GM19463 (cell line): ENCODE data around the gene DENND4A.
"Not testable (repeated sequence)": the region's sequence is repeated elsewhere in the genome, so short reads cannot be mapped to it uniquely, and the experiment has no call there.

Experiments
- ATAC-seq: cut with Tn5 transposase; IDR thresholded peaks from one replicate; pipeline ENCODE4 v1.9.1; 2021; ENCODE audit warnings: mild to moderate bottlenecking, moderate library complexity; ENCODE audit not compliant: unreplicated experiment

Gene DENND4A

DNA sequence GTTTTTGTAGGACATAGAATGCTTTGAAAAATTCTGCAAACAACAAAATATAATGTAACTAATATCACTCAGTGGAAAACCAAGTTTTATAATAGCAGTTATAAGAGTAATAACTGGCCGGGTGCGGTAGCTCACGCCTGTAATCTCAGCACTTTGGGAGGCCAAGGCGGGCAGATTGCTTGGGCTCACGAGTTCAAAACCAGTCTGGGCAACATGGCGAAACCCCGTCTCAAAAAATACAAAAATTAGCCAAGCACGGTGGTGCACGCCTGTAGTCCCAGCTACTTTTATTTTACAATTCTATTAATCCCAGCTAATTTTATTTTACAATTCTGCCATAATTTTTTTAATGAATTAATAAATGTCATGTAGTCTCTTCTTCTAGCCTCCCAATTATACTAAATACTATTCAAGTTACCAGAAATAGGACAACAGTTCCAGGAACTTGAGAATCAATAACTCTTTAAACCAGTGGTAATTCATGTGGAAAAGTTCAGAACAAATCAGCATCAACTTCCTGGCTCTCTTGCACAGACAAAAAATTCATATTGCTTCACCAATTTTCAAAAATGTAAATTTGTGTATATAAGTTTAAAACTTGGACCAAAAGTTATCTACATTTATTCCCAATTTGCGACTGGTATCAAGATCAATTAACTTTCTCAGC lies 2.2 kb downstream of the DENND4A start:
- ATAC-seq: no peak

- no peak for ATAC-seq
These were observed 3.0 kb downstream of the DENND4A start for GRCh38 chr15:65789105-65789504.

- ATAC-seq: no peak
These were observed 4.8 kb downstream of the DENND4A start for GRCh38 chr15:65787260-65787659.

DNA sequence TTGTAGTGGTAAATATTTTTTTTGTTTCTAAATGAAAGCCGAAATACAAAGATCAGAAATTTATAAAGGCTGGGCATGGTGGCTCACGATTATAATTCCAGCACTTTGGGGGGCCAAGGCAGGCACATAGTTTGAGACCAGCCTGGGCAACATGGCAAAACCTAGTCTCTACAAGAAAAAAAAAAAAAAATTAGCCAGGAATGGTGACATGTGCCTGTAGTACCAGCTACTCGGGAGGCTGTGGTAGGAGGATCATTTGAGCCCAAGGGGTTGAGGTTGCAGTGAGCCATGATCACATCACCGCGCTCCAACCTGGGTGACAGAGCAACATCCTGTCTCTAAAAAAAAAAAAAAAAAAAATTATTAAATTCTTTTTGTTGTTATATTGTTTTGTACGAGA lies 6.9 kb downstream of the DENND4A start:
- no peak for ATAC-seq

GRCh38 chr15:65783872-65784271 lies 8.2 kb downstream of the DENND4A start:
- ATAC-seq: no peak

GRCh38 chr15:65782096-65782495 lies 10.0 kb downstream of the DENND4A start:
- no peak for ATAC-seq

GRCh38 chr15:65778701-65779100 lies 13.4 kb downstream of the DENND4A start:
- not testable (repeated sequence) for ATAC-seq

GRCh38 chr15:65778269-65778668 lies 13.8 kb downstream of the DENND4A start:
- no peak for ATAC-seq

DNA sequence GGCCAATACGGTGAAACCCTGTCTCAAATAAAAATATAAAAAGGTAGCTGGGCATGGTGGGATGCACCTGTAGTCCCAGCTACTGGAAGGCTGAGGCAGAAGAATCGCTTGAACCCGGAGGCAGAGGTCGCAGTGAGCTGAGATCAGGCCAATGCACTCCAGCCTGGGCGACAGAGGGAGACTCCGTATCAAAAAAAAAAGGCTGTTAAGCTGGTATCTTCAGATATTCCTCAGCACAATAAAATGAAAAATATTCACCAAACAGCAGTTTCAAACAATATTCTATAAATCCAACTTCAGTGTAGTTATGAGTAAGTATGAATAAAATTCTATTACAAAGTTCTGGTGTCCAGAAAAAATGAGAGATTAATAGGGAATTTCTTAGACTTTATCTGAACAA lies 14.2 kb downstream of the DENND4A start:
- ATAC-seq: no peak

- ATAC-seq: no peak
These were observed 15.0 kb downstream of the DENND4A start for GRCh38 chr15:65777053-65777452.

GRCh38 chr15:65773386-65774111 lies 18.5 kb downstream of the DENND4A start:
- ATAC-seq: no peak

DNA sequence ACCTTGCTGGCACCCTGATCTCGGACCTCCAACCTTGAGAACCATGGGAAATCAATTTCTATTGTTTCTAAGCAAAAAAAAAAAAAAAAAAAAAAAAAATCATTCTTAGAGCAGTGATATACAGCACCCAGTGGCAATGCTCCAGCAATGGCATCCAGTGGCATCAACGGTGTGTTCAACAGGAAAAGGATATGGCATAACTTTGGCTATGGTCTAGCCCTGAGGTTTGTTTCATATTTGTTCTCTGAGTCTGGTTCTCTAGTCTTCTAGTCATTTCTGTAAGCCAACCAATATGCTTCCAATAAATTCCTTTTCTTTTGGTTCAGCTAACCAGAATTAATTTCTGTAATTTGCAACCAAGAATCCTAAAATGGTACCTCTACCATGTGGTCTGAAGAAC lies 19.2 kb downstream of the DENND4A start:
- no peak for ATAC-seq

DNA sequence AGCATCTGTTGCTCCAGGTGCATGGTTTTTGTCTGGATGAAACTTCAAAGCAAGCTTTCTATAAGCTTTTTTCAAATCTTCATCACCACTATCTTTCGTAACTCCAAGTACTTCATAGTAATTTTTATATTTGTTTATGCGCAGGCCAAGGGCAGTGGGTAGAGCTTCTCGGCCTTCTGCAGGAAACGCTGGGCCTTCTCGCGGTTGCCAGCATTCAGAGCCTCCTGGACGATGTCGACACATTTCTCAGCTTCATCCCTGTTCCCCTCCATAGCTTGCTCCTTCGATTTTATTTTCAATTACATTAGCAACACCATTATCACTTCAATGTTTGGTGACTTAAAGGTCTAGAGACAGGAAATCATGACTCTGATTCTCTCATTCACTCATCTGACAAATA lies 20.2 kb downstream of the DENND4A start:
- ATAC-seq: no peak

- ATAC-seq: no peak
These were observed 22.6 kb downstream of the DENND4A start for GRCh38 chr15:65769482-65769881.

DNA sequence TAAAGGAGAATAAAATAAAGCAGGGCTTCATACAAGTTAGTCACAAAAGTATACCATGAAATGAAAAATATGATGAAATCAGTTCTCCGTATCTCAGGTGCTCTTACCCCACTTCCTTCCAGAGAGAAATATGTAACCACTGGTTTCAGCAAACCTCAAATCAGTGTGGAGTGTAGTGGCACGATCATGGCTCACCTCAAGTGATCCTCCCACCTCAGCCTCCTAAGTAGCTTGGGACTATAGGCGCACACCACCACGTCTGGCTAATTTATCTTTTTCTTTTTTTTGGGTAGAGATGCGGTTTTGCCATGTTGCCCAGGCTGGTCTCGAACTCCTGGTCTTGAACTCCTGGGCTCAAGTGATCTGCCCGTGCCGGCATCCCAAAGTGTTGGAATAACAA lies 24.2 kb downstream of the DENND4A start:
- ATAC-seq: no peak

GRCh38 chr15:65767264-65767595 lies 24.9 kb downstream of the DENND4A start:
- ATAC-seq: no peak

GRCh38 chr15:65766422-65767263 lies 25.4 kb downstream of the DENND4A start:
- no peak for ATAC-seq

DNA sequence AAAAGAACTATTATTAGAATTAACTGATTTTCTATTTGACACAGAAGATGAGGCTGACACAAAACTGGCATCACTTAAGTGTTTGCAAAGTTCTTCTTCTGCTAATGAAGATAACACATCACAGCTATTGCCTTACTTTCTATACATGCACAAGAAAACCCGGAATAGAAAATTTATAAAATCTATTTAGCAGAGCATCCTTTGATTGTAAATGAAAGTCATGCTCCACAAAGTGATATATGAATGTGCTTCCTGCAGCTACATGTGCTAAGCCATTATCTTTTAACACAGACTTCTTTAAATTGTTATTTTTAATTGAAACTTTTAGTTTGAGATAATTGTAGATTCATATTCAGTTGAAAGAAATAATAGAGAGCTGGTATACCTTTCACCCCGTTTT lies 27.0 kb downstream of the DENND4A start:
- no peak for ATAC-seq

DNA sequence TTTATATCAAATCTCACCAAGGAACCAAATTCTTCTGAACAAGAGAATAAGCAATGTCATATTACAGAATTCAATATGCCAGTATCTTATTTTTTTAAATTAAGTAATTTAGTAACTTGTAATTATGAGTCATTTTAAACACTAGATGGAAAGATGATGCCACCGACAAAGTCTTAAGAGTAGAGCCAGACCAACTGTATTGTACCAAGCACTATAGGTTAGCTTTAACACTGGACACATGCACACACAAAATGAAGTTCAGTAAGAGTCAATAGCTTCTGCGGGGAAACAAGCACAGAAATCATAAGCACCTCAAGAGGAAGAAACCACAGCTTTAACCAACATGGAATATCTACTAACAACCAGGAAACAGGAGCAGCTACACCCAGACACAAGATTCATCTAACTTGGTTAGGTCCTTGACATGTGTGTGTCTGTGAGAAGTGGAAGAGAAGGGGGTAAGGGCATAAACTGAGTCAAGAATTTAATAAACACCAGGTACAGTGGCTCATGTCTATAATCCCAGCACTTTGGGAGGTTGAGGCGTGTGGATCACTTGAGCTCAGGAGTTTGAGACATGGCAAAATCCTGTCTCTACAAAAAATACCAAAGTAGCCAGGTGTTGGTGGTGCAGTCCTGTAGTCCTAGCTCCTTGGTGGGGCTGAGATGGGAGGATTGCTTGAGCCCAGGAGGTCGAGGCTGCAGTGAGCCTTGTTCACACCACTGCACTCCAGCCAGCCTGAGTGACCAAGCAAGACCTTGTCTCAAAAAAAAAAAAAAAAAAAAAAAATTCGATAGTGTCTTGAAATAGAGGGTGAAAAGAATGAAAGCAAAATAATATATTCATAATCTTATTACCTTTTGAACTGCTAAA lies 28.9 kb downstream of the DENND4A start:
- no peak for ATAC-seq

GRCh38 chr15:65762399-65762798 lies 29.7 kb downstream of the DENND4A start:
- no peak for ATAC-seq
